NCI-H446 (cell line): ENCODE results near the gene CDK1.
A peak's percentile ranks its signal among the peaks of the same experiment; 100 is the strongest.

Source experiments
- DNase-seq, 2 experiments: peaks; one replicate each; lab custom pipeline; 2025; lab: John Stamatoyannopoulos, UW

CDK1 gene

DNA sequence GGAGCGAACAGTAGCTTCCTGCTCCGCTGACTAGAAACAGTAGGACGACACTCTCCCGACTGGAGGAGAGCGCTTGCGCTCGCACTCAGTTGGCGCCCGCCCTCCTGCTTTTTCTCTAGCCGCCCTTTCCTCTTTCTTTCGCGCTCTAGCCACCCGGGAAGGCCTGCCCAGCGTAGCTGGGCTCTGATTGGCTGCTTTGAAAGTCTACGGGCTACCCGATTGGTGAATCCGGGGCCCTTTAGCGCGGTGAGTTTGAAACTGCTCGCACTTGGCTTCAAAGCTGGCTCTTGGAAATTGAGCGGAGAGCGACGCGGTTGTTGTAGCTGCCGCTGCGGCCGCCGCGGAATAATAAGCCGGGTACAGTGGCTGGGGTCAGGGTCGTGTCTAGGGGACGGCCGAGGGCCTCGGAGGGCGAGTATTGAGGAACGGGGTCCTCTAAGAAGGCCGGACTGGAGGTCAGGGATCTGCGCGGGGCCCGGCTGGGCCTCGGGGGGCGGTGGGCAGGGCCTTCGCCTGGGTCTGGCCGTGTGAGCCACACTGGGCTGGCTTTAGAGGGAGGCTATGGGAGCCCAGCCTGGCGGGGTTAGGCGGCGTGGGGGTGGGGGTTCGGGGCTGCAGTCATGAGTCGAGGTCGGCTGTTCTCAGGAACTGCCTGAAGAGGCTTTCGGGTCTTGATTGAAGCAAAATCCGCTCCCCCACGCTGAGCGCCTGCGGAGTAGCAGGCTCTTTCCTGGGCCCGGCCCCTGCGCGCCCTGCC is at the start of gene CDK1:
Gene CDK1, plus strand, starts transcription at position 265 of the 757 bp plus-strand sequence. CDS start 1,688 bp downstream, outside the sequence.
- DNase-seq = peak; percentile 91 to 96

DNA sequence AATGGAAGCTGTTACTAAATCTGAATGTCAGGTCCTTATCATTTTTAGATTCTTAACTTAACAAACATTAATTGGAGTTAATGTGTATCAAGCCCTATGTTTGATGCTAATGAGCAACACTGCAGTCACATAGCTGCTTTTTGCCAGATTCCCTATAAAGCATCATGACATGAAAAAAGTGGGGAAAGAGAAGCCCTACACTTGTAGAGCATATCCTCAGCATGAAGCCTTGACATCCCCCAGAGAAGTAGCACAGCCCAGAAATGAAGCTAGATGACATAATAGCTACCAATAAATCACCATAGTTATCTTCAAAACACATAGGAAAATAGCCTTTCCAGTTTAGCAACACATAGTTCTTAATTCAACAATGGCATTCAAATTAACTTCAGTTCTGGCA is 49.2 kb upstream of the CDK1 start:
- no peak for DNase-seq

DNA sequence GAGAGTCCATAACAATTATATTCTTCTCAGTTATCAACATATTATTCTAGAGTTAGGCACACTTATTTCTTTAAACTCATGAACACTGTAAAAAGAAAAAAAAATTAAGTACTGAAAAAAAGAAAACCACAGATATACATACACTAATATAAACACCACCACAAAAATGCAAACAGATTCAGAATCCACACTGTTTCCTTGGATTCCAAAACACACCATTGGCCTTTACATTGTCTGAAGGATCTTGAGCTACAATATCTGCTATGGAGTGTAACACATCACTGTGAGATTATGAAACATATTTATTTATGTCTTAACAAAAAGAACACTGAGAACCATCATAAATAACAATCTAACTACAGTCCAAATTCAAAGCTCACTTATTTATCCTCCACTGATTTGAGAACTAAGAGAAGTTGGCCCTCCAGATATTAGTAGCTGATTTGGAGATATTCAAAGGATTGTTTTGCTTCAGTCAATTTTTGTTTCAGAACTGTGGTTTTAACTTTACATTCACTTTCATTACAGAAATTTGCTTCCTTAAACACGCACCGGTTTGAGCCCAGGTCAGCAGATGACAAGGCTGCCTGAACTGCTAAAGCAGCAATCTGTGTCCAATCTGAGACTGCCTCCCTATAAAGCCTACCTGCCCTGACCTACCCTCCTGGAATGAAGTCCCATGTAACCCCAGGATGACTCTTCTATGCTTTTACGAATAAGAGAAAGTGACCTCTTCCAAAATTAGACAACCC is 47.0 kb upstream of the CDK1 start:
- DNase-seq = no peak

DNA sequence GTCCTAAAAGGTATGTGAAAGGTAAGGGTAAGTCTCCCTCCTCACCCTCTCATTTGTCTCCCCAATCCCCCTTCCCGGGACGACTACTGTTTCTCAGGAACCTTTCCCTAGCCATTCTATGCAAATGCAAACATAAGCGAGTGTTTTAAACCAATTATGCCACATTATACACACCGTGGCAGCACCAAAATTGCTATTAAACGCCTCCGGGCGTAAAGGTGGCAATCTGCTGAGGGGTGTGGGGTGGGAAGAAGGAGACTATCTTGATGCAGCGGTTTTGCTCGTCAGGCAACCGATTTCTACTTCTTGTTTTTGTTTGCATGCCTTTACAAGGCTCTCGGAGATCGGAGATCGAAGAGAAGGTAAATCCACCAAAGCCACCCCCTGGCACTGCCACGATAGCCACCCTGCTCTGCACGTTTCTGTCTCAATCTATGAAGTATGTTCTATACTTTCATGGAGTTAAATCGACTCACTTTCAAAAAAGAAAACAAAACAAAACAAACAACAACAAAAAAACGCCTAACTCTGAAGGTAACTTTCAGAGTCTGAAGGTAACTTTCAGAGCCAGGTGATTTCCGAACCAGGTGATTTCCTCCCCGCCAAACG is 46.0 kb upstream of the CDK1 start:
- DNase-seq = no peak

DNA sequence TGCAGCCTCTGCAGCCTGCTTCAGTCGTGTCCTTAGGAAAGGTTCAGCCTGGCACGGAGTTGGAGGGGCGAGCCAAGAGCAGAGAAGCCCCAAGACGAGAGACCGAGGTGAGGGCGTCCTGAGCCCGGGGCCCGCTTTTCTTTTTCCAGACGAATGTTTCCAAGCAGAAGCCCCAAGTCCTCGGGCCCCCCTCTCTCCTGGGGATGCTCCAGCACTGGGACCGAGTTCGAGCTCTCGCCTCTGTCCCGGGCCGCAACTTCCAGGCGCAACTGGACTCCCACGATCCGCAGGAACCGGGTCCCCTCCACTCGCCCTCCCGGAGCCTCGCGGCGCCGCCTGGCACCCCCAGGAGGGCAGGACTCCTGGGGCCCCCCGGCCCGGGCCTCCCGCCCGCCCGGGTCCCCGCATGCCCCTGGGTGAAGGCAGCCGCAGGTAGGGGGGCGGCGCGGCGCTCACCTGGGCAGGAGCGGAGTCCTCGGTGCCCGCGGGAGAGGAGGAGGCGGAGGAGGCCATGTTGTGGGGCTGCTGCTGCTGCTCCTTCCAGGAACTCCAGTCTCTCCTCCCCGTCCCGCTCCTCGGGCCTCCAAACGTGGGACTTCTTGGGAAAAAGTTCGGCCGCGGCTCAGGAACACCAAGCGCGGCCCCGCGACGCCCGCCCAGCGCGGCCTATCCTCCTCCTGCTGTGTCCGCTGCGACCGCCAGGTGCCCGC is 45.3 kb upstream of the CDK1 start:
- DNase-seq = no peak

DNA sequence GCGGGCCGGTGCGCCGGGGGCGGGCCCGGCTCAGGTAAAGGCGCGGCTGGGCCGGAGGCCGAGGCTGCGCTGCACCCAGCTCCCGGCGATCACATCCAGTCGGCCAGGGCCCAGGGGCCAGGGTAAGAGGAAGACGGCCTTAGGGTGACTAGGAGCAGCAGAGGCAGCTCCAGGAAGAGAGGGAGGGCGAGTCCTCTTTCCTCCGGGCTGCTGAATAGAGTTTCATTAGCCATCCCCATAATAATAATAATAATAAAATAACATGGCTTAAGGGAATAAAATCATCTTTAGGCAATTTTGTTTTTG is 44.8 kb upstream of the CDK1 start:
- no peak for DNase-seq

DNA sequence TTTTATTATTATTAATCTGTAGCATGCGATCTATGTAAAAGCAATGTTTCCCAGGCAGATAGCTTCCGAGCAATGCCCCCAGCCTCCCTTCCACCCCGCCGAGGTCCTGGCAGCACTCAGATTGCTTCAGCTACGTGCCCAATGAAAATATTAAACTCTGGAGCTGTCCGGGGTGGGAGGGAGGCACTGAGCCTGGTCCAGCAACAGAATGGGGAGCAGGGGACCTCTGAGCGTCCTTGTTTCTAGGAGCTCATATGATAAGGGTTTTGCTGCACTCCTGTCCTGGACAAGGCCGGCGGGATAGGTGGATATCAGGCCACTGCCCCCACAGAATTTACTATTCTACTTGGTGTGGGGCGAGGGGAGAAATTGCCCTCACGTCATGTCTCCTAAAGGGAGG is 44.5 kb upstream of the CDK1 start:
- DNase-seq = no peak

DNA sequence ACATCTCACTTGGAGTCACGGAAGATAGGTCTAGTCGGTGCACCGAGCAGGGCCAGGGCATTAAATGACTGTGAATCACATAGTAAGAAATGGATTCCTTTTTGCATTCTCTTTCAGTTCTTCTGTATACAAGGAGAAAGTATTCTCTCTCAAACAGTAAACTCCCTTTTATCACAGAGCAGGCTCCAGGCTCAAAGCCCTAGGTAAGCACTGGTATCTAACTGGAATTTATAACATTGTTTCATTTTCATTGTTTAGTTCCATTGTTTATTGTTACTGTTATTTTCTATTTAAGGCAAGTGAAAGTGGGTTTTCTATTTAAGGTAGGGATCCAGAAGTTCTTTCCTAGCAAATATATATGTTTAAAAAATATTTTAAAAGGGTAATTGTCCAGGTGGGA is 44.1 kb upstream of the CDK1 start:
- DNase-seq = no peak

DNA sequence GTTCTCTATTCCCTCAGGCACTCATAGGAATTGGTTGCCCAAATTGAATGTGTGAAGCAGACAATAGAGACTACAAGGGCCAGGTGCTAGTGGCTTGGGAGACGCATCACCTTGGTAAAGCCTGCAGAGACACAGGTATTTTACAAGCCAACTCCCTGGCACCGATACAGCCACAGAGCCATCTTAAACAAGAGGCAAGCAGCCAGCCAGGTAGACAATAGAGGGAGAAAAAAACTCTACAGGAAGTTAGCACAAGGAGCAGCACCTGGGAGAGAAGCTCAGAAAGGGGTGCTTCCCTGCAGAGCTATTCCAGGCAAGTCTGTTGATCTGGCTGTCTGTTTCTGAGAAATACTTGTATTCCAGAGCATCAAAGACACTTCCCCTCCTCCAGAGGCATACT is 43.0 kb upstream of the CDK1 start:
- DNase-seq = no peak

DNA sequence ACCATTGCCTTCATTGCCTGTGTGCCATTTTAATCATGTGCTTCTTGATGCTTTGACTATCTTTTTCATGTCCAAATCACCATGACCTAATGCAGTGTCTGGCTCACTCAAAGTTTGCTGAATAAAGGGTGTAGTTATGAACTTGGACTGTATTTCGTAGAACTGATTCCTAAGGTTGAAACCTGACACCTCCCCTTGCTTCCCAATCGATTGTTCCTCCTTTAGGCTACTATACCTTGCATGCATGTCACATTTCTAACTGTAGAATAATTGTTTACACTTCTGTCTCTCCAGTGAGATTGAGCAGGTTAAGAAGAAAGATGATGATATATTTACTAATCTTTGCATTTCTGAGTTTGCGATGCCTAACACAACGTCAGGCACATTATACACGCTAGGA is 41.0 kb upstream of the CDK1 start:
- no peak for DNase-seq

DNA sequence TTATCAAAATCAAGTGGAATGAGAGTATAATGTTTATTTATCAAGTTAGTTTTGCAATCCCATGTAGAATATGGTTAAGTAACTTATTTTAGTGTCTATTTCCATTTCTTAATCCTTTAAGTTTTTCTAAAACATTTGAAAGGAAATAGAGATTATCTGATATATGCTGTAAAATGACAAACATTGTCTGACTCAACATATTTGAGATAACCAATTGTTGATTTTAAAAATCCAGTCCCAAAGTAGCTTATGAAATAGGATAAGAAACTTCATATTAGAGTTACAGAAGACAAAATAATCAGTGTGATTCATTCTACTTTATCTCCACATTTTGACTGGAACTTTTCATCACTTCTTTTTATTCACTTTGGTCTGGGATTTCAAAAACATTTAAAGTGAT is 38.7 kb upstream of the CDK1 start:
- DNase-seq = no peak

DNA sequence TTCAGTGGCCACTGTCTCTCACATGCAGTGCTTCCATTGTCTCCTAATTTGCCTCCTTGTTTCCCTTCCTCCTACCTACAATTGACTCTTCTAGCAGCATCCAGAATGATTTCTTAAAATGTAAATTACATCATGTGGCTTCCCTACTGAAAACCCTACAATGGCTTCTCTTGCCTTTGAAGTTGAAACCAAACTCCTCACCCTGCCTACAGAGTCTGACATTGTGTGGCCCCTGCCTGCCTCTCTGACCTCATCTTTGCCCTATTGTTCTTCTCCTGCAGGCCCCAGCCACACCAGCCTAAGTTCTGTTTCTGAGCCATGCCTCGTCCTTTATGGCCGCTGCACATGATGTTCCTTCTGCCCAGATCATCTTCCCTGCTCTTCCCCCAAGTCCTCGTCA is 35.8 kb upstream of the CDK1 start:
- no peak for DNase-seq

DNA sequence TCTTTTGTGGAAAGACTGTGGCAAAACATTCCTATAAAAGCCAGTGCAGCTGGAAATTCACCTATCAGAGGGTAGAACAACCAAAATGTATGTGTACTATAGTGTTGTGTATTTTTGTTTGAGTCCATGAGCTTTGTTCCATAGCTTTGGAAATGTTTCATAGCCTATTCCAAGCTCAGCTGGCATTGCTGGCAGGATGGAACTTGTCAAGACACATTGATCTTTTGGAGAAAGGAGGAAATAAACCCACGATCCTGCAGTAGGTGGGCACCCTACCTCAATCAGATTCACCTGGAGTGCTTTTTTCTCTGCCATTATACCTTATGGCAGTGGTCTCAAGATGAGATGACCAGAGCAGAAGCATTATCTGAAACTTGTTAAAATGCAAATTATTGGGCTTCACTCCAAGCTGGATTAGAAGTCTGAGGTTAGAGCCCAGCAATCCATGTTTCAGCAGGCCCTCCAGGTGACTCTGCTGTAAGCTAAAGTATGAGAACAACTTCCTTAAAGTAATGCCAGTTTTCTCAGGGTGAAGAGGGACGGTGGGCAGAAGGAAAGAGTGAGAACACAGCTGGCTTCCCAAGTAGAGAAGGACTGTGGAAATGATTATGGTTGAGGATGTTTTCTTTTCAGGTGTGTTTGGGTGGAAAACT is 30.3 kb upstream of the CDK1 start:
- DNase-seq = no peak

DNA sequence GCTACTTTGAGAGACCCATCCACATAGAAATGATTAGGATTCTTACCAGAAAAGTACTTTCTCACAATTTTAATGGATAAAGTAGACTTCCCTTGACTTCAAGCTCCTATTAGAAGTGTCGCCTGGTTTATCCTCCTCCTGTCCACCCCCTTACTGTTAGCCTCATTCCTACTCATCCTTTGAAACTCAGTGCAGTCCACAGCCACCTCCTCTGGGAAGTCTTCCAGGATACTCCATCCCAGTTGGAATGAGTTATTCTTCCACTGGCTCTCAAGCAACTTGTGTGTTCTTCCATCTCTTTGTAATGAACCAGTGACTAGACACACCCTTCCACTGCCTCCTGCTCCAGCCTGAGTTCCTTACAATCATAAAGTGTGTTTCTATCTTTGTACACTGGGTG is 25.1 kb upstream of the CDK1 start:
- DNase-seq = no peak

DNA sequence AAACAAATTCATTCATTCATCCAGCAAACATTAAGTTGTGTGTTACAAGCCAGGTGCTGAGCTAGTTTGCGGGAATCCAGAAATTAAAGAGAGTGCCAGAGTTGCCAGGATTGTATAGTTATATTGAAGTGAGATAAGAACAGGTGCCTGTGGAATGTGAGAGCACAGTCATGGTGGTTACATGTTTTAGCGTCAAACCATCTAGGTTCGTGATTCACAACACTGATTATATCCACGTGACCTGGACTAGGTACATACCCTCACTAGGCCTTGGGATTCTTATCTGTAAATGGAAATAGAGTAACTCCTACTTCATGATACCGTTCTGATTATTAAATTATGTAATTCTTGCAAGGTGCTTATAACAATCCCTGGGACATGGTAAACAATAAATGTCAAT is 24.5 kb upstream of the CDK1 start:
- no peak for DNase-seq

DNA sequence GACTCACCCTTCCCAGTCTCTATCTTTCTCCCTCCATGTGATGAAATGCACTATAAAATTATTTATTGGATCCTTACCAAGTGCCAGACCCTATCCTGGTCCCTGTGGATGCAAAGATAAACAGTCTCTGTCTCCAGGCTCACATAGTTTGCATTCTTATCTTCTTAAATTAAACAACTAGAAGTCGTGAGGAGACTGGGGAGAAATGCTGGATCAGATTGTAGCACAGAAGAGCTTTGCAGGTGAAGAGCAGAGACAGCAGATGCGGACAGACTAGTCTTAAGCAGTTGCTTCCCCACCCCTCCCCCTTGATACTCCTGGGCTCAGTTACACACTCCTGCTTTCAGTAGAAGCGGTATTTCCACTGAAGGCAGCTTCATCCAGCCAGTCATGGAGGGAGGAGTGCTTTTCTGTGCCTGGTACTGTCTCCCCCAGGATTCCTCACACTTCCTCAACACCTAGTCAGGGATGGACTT is 20.8 kb upstream of the CDK1 start:
- DNase-seq = no peak

DNA sequence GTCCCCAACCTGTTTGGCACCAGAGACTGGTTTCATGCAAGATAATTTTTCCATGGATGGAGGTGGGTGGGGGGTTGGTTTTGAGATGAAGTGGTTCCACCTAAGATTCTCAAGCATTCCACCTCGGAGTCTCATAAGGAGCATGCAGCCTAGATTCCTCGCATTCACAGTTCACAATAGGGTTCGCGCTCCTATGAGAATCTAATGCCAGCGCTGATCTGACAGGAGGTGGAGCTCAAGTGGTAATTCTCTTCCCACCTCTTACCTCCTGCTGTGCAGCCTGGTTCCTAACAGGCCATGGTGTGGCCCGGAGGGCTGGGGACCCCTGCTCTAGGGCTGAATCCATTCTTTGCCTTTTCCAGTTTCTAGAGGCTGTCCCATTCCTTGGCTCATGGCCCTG is 19.1 kb upstream of the CDK1 start:
- DNase-seq = no peak

DNA sequence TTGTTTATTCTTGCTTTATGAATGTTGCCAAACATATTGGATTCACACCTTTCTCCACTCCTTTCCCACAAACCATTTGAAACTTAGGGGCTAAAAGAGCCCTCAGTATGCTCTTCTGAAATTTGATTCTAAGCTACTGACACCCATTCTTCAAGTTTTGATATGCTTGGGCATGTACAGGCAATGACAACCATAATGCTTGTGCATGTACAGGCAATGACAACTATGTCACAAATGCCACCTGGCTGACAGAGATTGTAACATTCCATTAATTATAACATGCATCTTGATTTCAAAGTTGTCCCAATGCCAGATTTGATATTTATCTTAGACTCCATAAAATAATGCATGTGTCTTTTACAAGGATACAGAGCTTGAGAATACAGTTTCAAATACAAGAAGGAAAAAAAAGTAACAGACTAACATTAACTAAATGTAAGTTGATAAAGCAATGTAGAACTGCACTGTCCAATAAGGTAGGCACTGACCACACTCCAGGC is 17.5 kb upstream of the CDK1 start:
- DNase-seq = no peak

DNA sequence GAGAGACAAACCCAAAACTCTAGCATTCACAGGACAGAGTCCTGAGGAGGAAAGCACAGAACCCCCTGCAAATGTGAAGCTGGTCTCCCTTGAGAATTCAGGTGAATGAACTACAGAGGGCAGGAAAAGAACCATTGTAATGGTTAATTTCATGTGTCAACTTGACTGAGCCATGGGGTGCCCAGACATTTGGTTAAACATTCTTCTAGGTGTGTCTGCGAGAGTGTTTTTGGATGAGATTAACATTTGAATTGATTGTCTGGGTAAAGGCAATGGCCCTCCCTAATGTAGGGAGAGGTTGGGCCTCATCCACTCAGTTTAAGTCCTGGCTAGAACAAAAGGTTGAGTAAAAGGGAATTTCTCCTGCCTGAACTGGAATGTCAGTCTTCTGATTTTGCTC is 15.7 kb upstream of the CDK1 start:
- DNase-seq = no peak

DNA sequence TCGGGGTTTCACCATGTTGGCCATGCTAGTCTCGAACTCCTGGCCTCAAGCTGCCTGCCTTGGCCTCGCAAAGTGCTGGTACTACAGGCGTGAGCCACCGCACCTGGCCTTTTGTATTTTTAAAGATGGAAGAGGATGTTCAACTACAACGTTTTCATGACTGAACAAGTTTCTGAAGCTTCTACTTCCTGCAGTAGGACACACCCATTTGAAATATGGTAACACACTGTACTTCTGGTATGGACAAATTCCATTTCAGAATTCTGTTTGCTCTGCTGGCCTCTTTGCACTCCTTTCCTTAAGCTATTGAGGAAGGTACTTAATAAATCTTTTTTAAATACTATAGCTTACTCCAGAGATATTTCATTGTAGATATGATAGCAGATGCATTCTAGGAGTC is 10.9 kb upstream of the CDK1 start:
- no peak for DNase-seq

DNA sequence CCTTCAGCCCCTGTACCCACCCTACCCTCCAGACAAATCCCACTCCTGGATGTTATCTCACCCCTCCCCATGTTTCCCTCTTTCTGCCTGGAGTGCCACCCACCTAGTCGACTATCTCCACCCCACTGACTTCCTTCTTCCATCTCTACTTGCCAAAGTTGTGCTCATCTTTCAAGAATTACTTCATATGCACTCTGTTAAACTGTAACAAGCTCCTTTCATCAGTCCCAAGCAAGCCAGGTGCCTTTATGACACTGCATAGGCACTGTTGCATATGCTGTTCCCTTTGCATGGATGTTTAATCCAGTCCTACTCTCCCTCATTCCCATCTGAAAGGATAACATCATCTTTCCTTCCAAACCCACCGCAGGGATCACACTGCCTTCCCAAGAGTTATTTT is 8.9 kb upstream of the CDK1 start:
- no peak for DNase-seq

DNA sequence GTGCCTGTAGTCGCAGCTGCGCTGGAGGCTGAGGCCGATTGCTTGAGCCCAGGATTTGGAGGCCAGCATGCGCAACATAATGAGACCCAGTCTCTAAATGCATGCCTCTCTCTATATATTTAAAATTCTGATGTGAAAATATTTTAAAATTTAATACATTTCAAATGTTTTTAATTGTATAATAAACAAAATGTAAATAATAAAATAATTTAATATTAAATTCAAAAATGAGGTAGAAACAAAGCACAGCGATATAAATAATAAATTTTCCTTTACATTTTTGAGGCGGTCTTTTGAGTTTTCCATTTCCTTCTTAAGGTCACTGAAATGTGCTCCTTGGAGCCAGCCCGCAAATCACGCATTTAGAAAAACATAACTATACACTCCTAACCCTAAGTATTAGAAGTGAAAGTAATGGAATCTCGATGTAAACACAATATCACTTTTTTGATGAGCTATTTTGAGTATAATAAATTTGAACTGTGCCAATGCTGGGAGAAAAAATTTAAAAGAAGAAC is 523 bp upstream of the CDK1 start:
- no peak for DNase-seq
